CD14-positive monocyte (primary cell): Measurements from ENCODE around the gene ACHE. TPM values are rescaled to one million over a fixed set of nuclear protein-coding genes. Genes with fewer than 3 reads are reported as not detected.
A peak's percentile ranks its signal among the peaks of the same experiment; 100 is the strongest.
"Not testable (repeated sequence)": the region's sequence is repeated elsewhere in the genome, so short reads cannot be mapped to it uniquely, and the experiment has no call there.

ENCODE experiments used
- DNase-seq, 3 donors: peaks; one replicate each; pipeline ENCODE4 v3.0.0-alpha.2; 2011 to 2022
- H2AFZ ChIP-seq: 2 replicates; pipeline ENCODE4 v1.6.0; 2012; ENCODE audit warnings: mild to moderate bottlenecking, low read depth, low read length, inconsistent platforms; ENCODE audit not compliant: insufficient read depth, poor library complexity, severe bottlenecking
- H3K27ac ChIP-seq, 2 donors: 1 replicate in 1 of 2; 2 replicates in 1 of 2; pipeline ENCODE4 v1.5.1; 2012 to 2013; ENCODE audit warnings: low read length in 2 of 2, control low read depth in 1 of 2, inconsistent platforms in 1 of 2, low read depth in 1 of 2, mild to moderate bottlenecking in 1 of 2
- H3K27me3 ChIP-seq, 2 donors: one replicate each; pipeline versions ENCODE4 v1.6.0 to v1.6.1; 2011 to 2013; ENCODE audit warnings: low read length in 2 of 2; ENCODE audit not compliant: control insufficient read depth in 2 of 2, insufficient read depth in 2 of 2
- H3K36me3 ChIP-seq, 2 donors: replicated peaks in 1 of 2; 1 replicate in 1 of 2; 2 replicates in 1 of 2; pipeline versions ENCODE4 v1.5.1 to v1.6.1; 2012 to 2013; ENCODE audit warnings: low read length in 2 of 2, control low read depth in 1 of 2, inconsistent platforms in 1 of 2, mild to moderate bottlenecking in 1 of 2; ENCODE audit not compliant: insufficient read depth in 2 of 2, control insufficient read depth in 1 of 2
- H3K4me1 ChIP-seq, 2 donors: 1 replicate in 1 of 2; 2 replicates in 1 of 2; pipeline versions ENCODE4 v1.5.1 to v1.6.1; 2012 to 2013; ENCODE audit warnings: low read length in 2 of 2, control low read depth in 1 of 2, inconsistent platforms in 1 of 2, mild to moderate bottlenecking in 1 of 2, moderate library complexity in 1 of 2; ENCODE audit not compliant: insufficient read depth in 2 of 2, control insufficient read depth in 1 of 2
- H3K4me2 ChIP-seq: replicated peaks from 2 replicates; pipeline ENCODE3; 2012; ENCODE audit warnings: low read length, moderate library complexity, mild to moderate bottlenecking; ENCODE audit not compliant: poor library complexity, severe bottlenecking; ENCODE audit errors: extremely low read depth
- H3K4me3 ChIP-seq, 3 experiments: fragments of 200-600 bp in 1 of 3; sonication (generic) in 1 of 3; replicated peaks in 1 of 3; 1 replicate in 2 of 3; 2 replicates in 1 of 3; pipeline ENCODE4 v1.5.1; 2011 to 2013; ENCODE audit warnings: low read length in 3 of 3, mild to moderate bottlenecking in 3 of 3, control low read depth in 2 of 3, low read depth in 2 of 3, inconsistent platforms in 1 of 3, moderate library complexity in 1 of 3
- H3K79me2 ChIP-seq: 2 replicates; pipeline ENCODE4 v1.6.0; 2012; ENCODE audit warnings: mild to moderate bottlenecking, control low read depth, inconsistent platforms, low read length, moderate library complexity; ENCODE audit not compliant: insufficient read depth
- H3K9ac ChIP-seq: 2 replicates; pipeline ENCODE4 v1.6.0; 2017; ENCODE audit warnings: low read length, mild to moderate bottlenecking; ENCODE audit not compliant: insufficient read depth, poor library complexity, severe bottlenecking
- H3K9me3 ChIP-seq, 2 donors: replicated peaks in 1 of 2; 1 replicate in 1 of 2; 2 replicates in 1 of 2; pipeline versions ENCODE4 v1.5.1 to v1.6.1; 2012 to 2013; ENCODE audit warnings: low read length in 2 of 2, control low read depth in 1 of 2; ENCODE audit not compliant: control insufficient read depth in 1 of 2, insufficient read depth in 1 of 2
- H4K20me1 ChIP-seq: 2 replicates; pipeline ENCODE4 v1.6.0; 2012; ENCODE audit warnings: mild to moderate bottlenecking, low read length, control low read depth, moderate library complexity; ENCODE audit not compliant: insufficient read depth
- H3K27ac Mint-ChIP-seq, 7 donors: one replicate each; pipeline ENCODE4 v1.8.0; 2020; ENCODE audit warnings: mild to moderate bottlenecking in 7 of 7, mixed read lengths in 7 of 7, moderate library complexity in 6 of 7, inconsistent platforms in 2 of 7
- H3K27me3 Mint-ChIP-seq, 3 donors: one replicate each; pipeline ENCODE4 v1.8.0; 2021 to 2022; ENCODE audit warnings: low read depth in 3 of 3, mild to moderate bottlenecking in 3 of 3, mixed read lengths in 3 of 3, moderate library complexity in 3 of 3, inconsistent platforms in 1 of 3
- H3K36me3 Mint-ChIP-seq, 2 donors: one replicate each; pipeline ENCODE4 v1.8.0; 2020; ENCODE audit warnings: mixed read lengths in 2 of 2, inconsistent platforms in 1 of 2, mild to moderate bottlenecking in 1 of 2
- H3K4me1 Mint-ChIP-seq: one replicate; pipeline ENCODE4 v1.8.0; 2020; ENCODE audit warnings: mild to moderate bottlenecking, mixed read lengths
- H3K4me3 Mint-ChIP-seq, 2 donors: one replicate each; pipeline ENCODE4 v1.8.0; 2020; ENCODE audit warnings: mild to moderate bottlenecking in 2 of 2, mixed read lengths in 2 of 2, moderate library complexity in 1 of 2
- H3K9me3 Mint-ChIP-seq, 7 donors: one replicate each; pipeline ENCODE4 v1.8.0; 2020 to 2022; ENCODE audit warnings: mixed read lengths in 7 of 7, mild to moderate bottlenecking in 6 of 7, moderate library complexity in 6 of 7, inconsistent platforms in 2 of 7
- CTCF ChIP-seq: fragments of 200-600 bp; IDR thresholded peaks from one replicate; pipeline ENCODE4 v1.8.0; 2022; ENCODE audit warnings: antibody characterized with exemption, mild to moderate bottlenecking
- WGBS: methylation state at CpG from one replicate; pipeline ENCODE4 v1.1.5; 2013; ENCODE audit warnings: missing lambda C conversion rate; ENCODE audit not compliant: insufficient coverage; 5-methylcytosine and 5-hydroxymethylcytosine counted together
- intact Hi-C, 2 donors: fragments of 100-400 bp; cut with micrococcal nuclease; formaldehyde crosslinking; loops; one replicate each; pipeline versions ENCODE4 v1.15.0 to v1.15.1; 2023
- polyA plus RNA-seq, 3 donors: library from polyadenylated mRNA; depleted of rRNA in 1 of 3; unstranded in 2 of 3; stranded (reverse) in 1 of 3; fragments of 300-500 nt in 2 of 3; fragments of >200 nt in 1 of 3; fragmentation: Illumina TruSeq in 2 of 3; gene quantifications; 1 replicate in 2 of 3; 2 replicates in 1 of 3; pipeline ENCODE4 v1.2.3, GENCODE V29; 2012 to 2021

ACHE gene
- polyA plus RNA-seq, 3 donors = 0.19 TPM; not detected in 2

GRCh38 chr7:100929808-100930174 lies 34.1 kb upstream of the ACHE start:
- intact Hi-C loops = no loop called here
- no peak for TF ChIP-seq CTCF
- Histone ChIP-seq H3K4me3 (no peak overlapping the region), H3K9ac (no peak overlapping the region), H3K36me3 (no peaks in the 10 kb centered on the region), H4K20me1 (no peaks in the 10 kb centered on the region), H2AFZ (no peak overlapping the region), H3K9me3 (no peaks in the 10 kb centered on the region), H3K27ac (no peak overlapping the region), H3K79me2 (no peaks in the 10 kb centered on the region), H3K27me3 (peaks cover 2% of the 10 kb centered on the region in 2 donors), H3K4me2 (no peak overlapping the region), H3K4me1 (no peaks in the 10 kb centered on the region)
- Mint-ChIP-seq H3K27me3 (peaks cover 10 to 17% (median 11%) of the 10 kb centered on the region in 3 donors), H3K9me3 (peaks cover 0 to 8% (median 5%) of the 10 kb centered on the region in 7 donors), H3K4me3 (no peak overlapping the region), H3K27ac (no peak overlapping the region), H3K36me3 (no peaks in the 10 kb centered on the region), H3K4me1 (no peaks in the 10 kb centered on the region)
- no peak for DNase-seq
- 100% methylated on average over 1 of the region's 1 CpG for WGBS

GRCh38 chr7:100923616-100924015 lies 27.9 kb upstream of the ACHE start:
- H3K9ac ChIP-seq, H3K36me3 ChIP-seq, intact Hi-C loops, H3K4me1 Mint-ChIP-seq, H3K27me3 ChIP-seq, H3K4me3 Mint-ChIP-seq, H3K27ac ChIP-seq, H4K20me1 ChIP-seq, H3K4me3 ChIP-seq, H3K9me3 Mint-ChIP-seq, H3K4me1 ChIP-seq, H3K9me3 ChIP-seq, H2AFZ ChIP-seq, H3K36me3 Mint-ChIP-seq, DNase-seq, H3K4me2 ChIP-seq, H3K79me2 ChIP-seq: not testable (repeated sequence)
- WGBS = 56% methylated on average over 3 of the region's 4 CpGs
- H3K27me3 Mint-ChIP-seq = peaks cover 7 to 27% (median 21%) of the 10 kb centered on the region in 3 donors
- peak overlapping the region in 1 of 7 donors; percentile 42 for H3K27ac Mint-ChIP-seq
